Measurements from ENCODE around the gene ATG9A. TPM values are rescaled to one million over a fixed set of nuclear protein-coding genes. Genes with fewer than 3 reads are reported as not detected.
A peak's percentile ranks its signal among the peaks of the same experiment; 100 is the strongest.

The ATG9A gene
- total and polyA plus RNA-seq, 9 of the 15 experiments (the other 6 are each of a cell fraction or from before 2014, with no cell fraction given) = 0.25 to 65.6 (median 23.4) TPM

GRCh38 chr2:219220652-219221402, 8.6 kb downstream of the ATG9A start:
- no peaks in the 10 kb centered on the region for H3K9me3 ChIP-seq (replicated peaks; ENCODE audit: control insufficient read depth, insufficient read depth, low read depth, low read length)
- no peaks in the 10 kb centered on the region for H3K27me3 ChIP-seq (ENCODE audit: control insufficient read depth in 2 of 2, insufficient read depth in 2 of 2, low read length in 2 of 2)
- in situ Hi-C loops (cut with MboI) = no loop called here
- H4K20me1 ChIP-seq (replicated peaks; ENCODE audit: control insufficient read depth, insufficient read depth, low read length) = 0 out of 2 replicates have a peak, but pooled peaks cover 2% of the 10 kb centered on the region
- no peak overlapping the region for H3K4me2 ChIP-seq (ENCODE audit: insufficient read depth, low read length)
- POLR2A ChIA-PET = interaction anchor here (0.6 to 2.1 kb wide), 5 partner anchors 9 to 34 kb away, joined by 3 to 12 read pairs (median 3); partner anchors contain the start of genes ANKZF1, ATG9A and TUBA4A
- CTCF ChIA-PET (ENCODE audit: low intra/inter-chr PET ratio) = no interaction called here
- no peak overlapping the region for H3K4me3 ChIP-seq
- no peak for DNase-seq (ENCODE audit: extremely low read depth in 1 of 4, low spot score in 3 of 4)
- TF ChIP-seq POLR2G (IDR thresholded peaks at IDR 0.05; ENCODE audit: low read depth, low read length) = peak; percentile 26; the same call in 1 of the 2 replicates
- TF ChIP-seq RCOR1 (IDR thresholded peaks at IDR 0.05; ENCODE audit: borderline replicate concordance in 1 of 2, low read depth in 2 of 2, low read length in 2 of 2) = no peak
- peak; percentile 82 for TF ChIP-seq NFIC (IDR thresholded peaks at IDR 0.05)
- no peaks in the 10 kb centered on the region for H3K9me1 ChIP-seq (ENCODE audit: control insufficient read depth, insufficient read depth, low read length)
- H3K79me2 ChIP-seq (ENCODE audit: control insufficient read depth, insufficient read depth, low read length) = peaks cover 27% of the 10 kb centered on the region
- peaks cover 73% of the 10 kb centered on the region; the same call in 2 of the 3 replicates for H3K36me3 ChIP-seq (ENCODE audit: control insufficient read depth, insufficient read depth, low read length)
- no peak for ATAC-seq
- 91% methylated on average over 14 of the region's 19 CpGs for WGBS (ENCODE audit: insufficient coverage, low coverage, missing lambda C conversion rate)
- H3K27ac ChIP-seq (ENCODE audit: extremely low read depth, low read depth, low read length) = no peak overlapping the region
- no peak overlapping the region; a peak in 1 of 4 replicates for H3K9ac ChIP-seq (ENCODE audit: insufficient read depth in 1 of 2, low read depth in 2 of 2, low read length in 2 of 2)
- H3K4me1 ChIP-seq (replicated peaks in 1 of 2; ENCODE audit: control insufficient read depth in 2 of 2, insufficient read depth in 2 of 2, low read length in 2 of 2) = peaks cover 13 to 50% of the 10 kb centered on the region in 2 experiments; a peak in 4 of 5 replicates
- FAIRE-seq = no peak
- intact Hi-C loops (cut with micrococcal nuclease) = no loop called here
- BruUV-seq (replicated peaks) = no TSS peak
- no peak overlapping the region for H2AFZ ChIP-seq (ENCODE audit: low read depth, low read length)
